H9 (cell line): ENCODE data around the gene ZFPM1. TPM values are rescaled to one million over a fixed set of nuclear protein-coding genes. Genes with fewer than 3 reads are reported as not detected.

Experiments used
- DNase-seq: peaks from one replicate; pipeline ENCODE4 v3.0.0-alpha.2; 2017
- H2AFZ ChIP-seq: one replicate; pipeline ENCODE4 v1.6.1; 2013; ENCODE audit warnings: mild to moderate bottlenecking, low read length, control low read depth, moderate library complexity
- H2AK5ac ChIP-seq: 2 replicates; pipeline ENCODE4 v1.6.1; 2013; ENCODE audit warnings: low read length, control low read depth, mixed read lengths; ENCODE audit not compliant: insufficient read length
- H2BK120ac ChIP-seq: one replicate; pipeline ENCODE4 v1.6.1; 2013; ENCODE audit warnings: low read depth, mild to moderate bottlenecking, low read length, control low read depth, inconsistent platforms; ENCODE audit not compliant: poor library complexity, severe bottlenecking
- H2BK12ac ChIP-seq: 2 replicates; pipeline ENCODE4 v1.6.1; 2013; ENCODE audit warnings: low read length, control low read depth, mixed read lengths, low read depth; ENCODE audit not compliant: insufficient read length
- H2BK15ac ChIP-seq: 2 replicates; pipeline ENCODE4 v1.6.1; 2013; ENCODE audit warnings: low read depth, low read length, control low read depth
- H2BK20ac ChIP-seq: one replicate; pipeline ENCODE4 v1.6.1; 2013; ENCODE audit warnings: low read depth, mild to moderate bottlenecking, low read length, control low read depth, inconsistent platforms; ENCODE audit not compliant: poor library complexity, severe bottlenecking
- H2BK5ac ChIP-seq: 2 replicates; pipeline ENCODE4 v1.6.1; 2013; ENCODE audit warnings: low read length, control low read depth, mixed read lengths; ENCODE audit not compliant: insufficient read length
- H3K14ac ChIP-seq: 2 replicates; pipeline ENCODE4 v1.6.1; 2013; ENCODE audit warnings: low read length, control low read depth; ENCODE audit not compliant: insufficient read depth
- H3K18ac ChIP-seq: 2 replicates; pipeline ENCODE4 v1.6.1; 2013; ENCODE audit warnings: low read depth, mild to moderate bottlenecking, mixed read lengths, low read length, control low read depth; ENCODE audit not compliant: insufficient read length
- H3K23ac ChIP-seq: 2 replicates; pipeline ENCODE4 v1.6.1; 2013; ENCODE audit warnings: low read length, control low read depth, mixed read lengths, low read depth; ENCODE audit not compliant: insufficient read length
- H3K23me2 ChIP-seq: 2 replicates; pipeline ENCODE4 v1.6.1; 2013; ENCODE audit warnings: low read depth, mild to moderate bottlenecking, mixed read lengths, low read length, control low read depth; ENCODE audit not compliant: insufficient read length, poor library complexity, severe bottlenecking
- H3K27ac ChIP-seq: 2 replicates; pipeline ENCODE4 v1.5.1; 2013; ENCODE audit warnings: low read length, control low read depth, mixed read lengths, low read depth; ENCODE audit not compliant: insufficient read length
- H3K27me3 ChIP-seq: 2 replicates; pipeline ENCODE4 v1.6.1; 2013; ENCODE audit warnings: low read length, control low read depth, inconsistent platforms; ENCODE audit not compliant: insufficient read depth
- H3K4ac ChIP-seq: 2 replicates; pipeline ENCODE4 v1.6.1; 2013; ENCODE audit warnings: low read depth, mild to moderate bottlenecking, control low read depth, inconsistent platforms, low read length, moderate library complexity
- H3K4me1 ChIP-seq: 2 replicates; pipeline ENCODE4 v1.6.1; 2013; ENCODE audit warnings: low read length, control low read depth, inconsistent platforms; ENCODE audit not compliant: insufficient read depth
- H3K4me2 ChIP-seq: 2 replicates; pipeline ENCODE4 v1.6.1; 2013; ENCODE audit warnings: low read length, control low read depth, mixed read lengths; ENCODE audit not compliant: insufficient read length, insufficient read depth
- H3K56ac ChIP-seq: 2 replicates; pipeline ENCODE4 v1.6.1; 2013; ENCODE audit warnings: low read depth, mild to moderate bottlenecking, mixed read lengths, low read length, control low read depth; ENCODE audit not compliant: insufficient read length
- H3K79me1 ChIP-seq: 2 replicates; pipeline ENCODE4 v1.6.1; 2013; ENCODE audit warnings: low read depth, mild to moderate bottlenecking, moderate library complexity, low read length, control low read depth, inconsistent platforms; ENCODE audit not compliant: insufficient read depth, poor library complexity, severe bottlenecking
- H3K79me2 ChIP-seq: 2 replicates; pipeline ENCODE4 v1.6.1; 2013; ENCODE audit warnings: low read length, control low read depth, inconsistent platforms; ENCODE audit not compliant: insufficient read depth
- H3K9ac ChIP-seq: 2 replicates; pipeline ENCODE4 v1.6.1; 2013; ENCODE audit warnings: low read length, control low read depth, mixed read lengths; ENCODE audit not compliant: insufficient read length; ENCODE audit errors: extremely low read depth
- H3K9me3 ChIP-seq: one replicate; pipeline ENCODE4 v1.6.1; 2013; ENCODE audit warnings: low read depth, low read length, inconsistent platforms; ENCODE audit not compliant: control insufficient read depth
- H3T11ph ChIP-seq: one replicate; pipeline ENCODE4 v1.6.1; 2013; ENCODE audit warnings: mild to moderate bottlenecking, low read length, control low read depth, inconsistent platforms
- H4K20me1 ChIP-seq: one replicate; pipeline ENCODE4 v1.6.1; 2013; ENCODE audit not compliant: control insufficient read depth, insufficient read length, insufficient read depth
- H4K5ac ChIP-seq: 2 replicates; pipeline ENCODE4 v1.6.1; 2013; ENCODE audit warnings: low read depth, mild to moderate bottlenecking, mixed read lengths, low read length, control low read depth; ENCODE audit not compliant: insufficient read length
- H4K8ac ChIP-seq: replicated peaks from 2 replicates; pipeline ENCODE4 v1.6.1; 2013; ENCODE audit warnings: low read length, control low read depth, mixed read lengths, low read depth; ENCODE audit not compliant: insufficient read length
- H4K91ac ChIP-seq: 2 replicates; pipeline ENCODE4 v1.6.1; 2013; ENCODE audit warnings: low read depth, mild to moderate bottlenecking, moderate library complexity, mixed read lengths, low read length, control low read depth; ENCODE audit not compliant: insufficient read length
- H3K27ac Mint-ChIP-seq, 3 experiments: 2 replicates in 2 of 3; 3 replicates in 1 of 3; pipeline ENCODE4 v1.8.0; 2020 to 2021; ENCODE audit warnings: mixed read lengths in 3 of 3, mild to moderate bottlenecking in 1 of 3, moderate library complexity in 1 of 3
- H3K27me3 Mint-ChIP-seq: 2 replicates; pipeline ENCODE4 v1.8.0; 2021; ENCODE audit warnings: low read depth, mild to moderate bottlenecking, moderate library complexity, mixed read lengths
- H3K36me3 Mint-ChIP-seq, 3 experiments: 2 replicates in 2 of 3; 3 replicates in 1 of 3; pipeline ENCODE4 v1.8.0; 2020 to 2021; ENCODE audit warnings: low read depth in 3 of 3, mixed read lengths in 3 of 3; ENCODE audit not compliant: insufficient read depth in 1 of 3
- H3K4me1 Mint-ChIP-seq, 2 experiments: 2 replicates each; pipeline ENCODE4 v1.8.0; 2020; ENCODE audit warnings: mixed read lengths in 2 of 2
- H3K4me3 Mint-ChIP-seq, 2 experiments: 2 replicates in 1 of 2; 3 replicates in 1 of 2; pipeline ENCODE4 v1.8.0; 2020 to 2021; ENCODE audit warnings: mild to moderate bottlenecking in 2 of 2, mixed read lengths in 2 of 2, moderate library complexity in 1 of 2
- H3K9me3 Mint-ChIP-seq, 2 experiments: 2 replicates in 1 of 2; 3 replicates in 1 of 2; pipeline ENCODE4 v1.8.0; 2020; ENCODE audit warnings: mild to moderate bottlenecking in 2 of 2, mixed read lengths in 2 of 2, moderate library complexity in 1 of 2
- CTCF ChIP-seq: fragments of 200-600 bp; sonication (generic); conservative IDR thresholded peaks from 3 replicates; pipeline ENCODE4 v1.8.0; 2021; ENCODE audit warnings: antibody characterized with exemption, mild to moderate bottlenecking
- WGBS: extraction: QIAGEN DNeasy Blood & Tissue Kit; methylation state at CpG from one replicate; pipeline ENCODE4 v1.1.7; 2013; ENCODE audit warnings: missing lambda C conversion rate, low lambda C conversion rate, mixed read lengths; ENCODE audit not compliant: insufficient read length; ENCODE audit errors: extremely low coverage; 5-methylcytosine and 5-hydroxymethylcytosine counted together
- total RNA-seq: library from RNA; stranded (reverse); gene quantifications from 2 replicates; pipeline ENCODE4 v1.2.1, GENCODE V29; 2021

ZFPM1 gene
- total RNA-seq, 1 experiment from 2014 or later, result 3.6 TPM

GRCh38 chr16:88430185-88430523, 22.9 kb upstream of the ZFPM1 start:
- no peaks in the 10 kb centered on the region for H3K4me1 ChIP-seq
- Mint-ChIP-seq H3K27ac (no peak overlapping the region), H3K4me1 (no peaks in the 10 kb centered on the region), H3K27me3 (no peaks in the 10 kb centered on the region; the same call in 1 of the 2 replicates), H3K4me3 (no peak overlapping the region), H3K9me3 (no peaks in the 10 kb centered on the region), H3K36me3 (no peaks in the 10 kb centered on the region)
- H4K20me1 ChIP-seq, result no peaks in the 10 kb centered on the region
- H2AK5ac ChIP-seq, result no peak overlapping the region
- H3K4me2 ChIP-seq, result no peak overlapping the region
- DNase-seq, result no peak
- no peaks in the 10 kb centered on the region for H3K9me3 ChIP-seq
- no peak overlapping the region for H2BK120ac ChIP-seq
- H2BK20ac ChIP-seq, result no peak overlapping the region
- no peak for TF ChIP-seq CTCF
- H3K27ac ChIP-seq, result no peak overlapping the region
- H3K23me2 ChIP-seq, result peaks cover 2% of the 10 kb centered on the region
- H3K79me1 ChIP-seq, result no peaks in the 10 kb centered on the region
- H4K91ac ChIP-seq, result no peak overlapping the region
- H4K5ac ChIP-seq, result no peak overlapping the region
- no peak overlapping the region for H3K9ac ChIP-seq
- no peak overlapping the region for H2AFZ ChIP-seq
- H3K4ac ChIP-seq, result no peak overlapping the region
- H3K18ac ChIP-seq, result no peak overlapping the region
- no CpG with 5 or more reads among the region's 36 CpGs for WGBS
- H3K27me3 ChIP-seq, result no peaks in the 10 kb centered on the region
- H3K14ac ChIP-seq, result no peak overlapping the region
- no peak overlapping the region for H3T11ph ChIP-seq
- H2BK5ac ChIP-seq, result no peak overlapping the region
- H2BK12ac ChIP-seq, result no peak overlapping the region
- no peak overlapping the region for H3K23ac ChIP-seq
- no peak overlapping the region for H3K56ac ChIP-seq
- H4K8ac ChIP-seq, result no peak overlapping the region
- no peak overlapping the region for H2BK15ac ChIP-seq
- no peaks in the 10 kb centered on the region for H3K79me2 ChIP-seq
